GM12878 (cell line): Measurements from ENCODE around the gene RANBP3. TPM values are rescaled to one million over a fixed set of nuclear protein-coding genes. Genes with fewer than 3 reads are reported as not detected.

ENCODE experiments used
- CTCF ChIP-seq, 3 experiments: IDR thresholded peaks in 2 of 3; conservative IDR thresholded peaks in 1 of 3; 2 replicates each; pipeline ENCODE4 v1.5.1; 2011; ENCODE audit warnings: low read depth in 3 of 3, low read length in 3 of 3, mild to moderate bottlenecking in 3 of 3, control low read depth in 2 of 3, moderate library complexity in 2 of 3, inconsistent platforms in 1 of 3, mixed read lengths in 1 of 3; ENCODE audit not compliant: control insufficient read depth in 2 of 3, insufficient read depth in 1 of 3; ENCODE audit errors: extremely low read depth in 1 of 3
- E2F4 ChIP-seq: IDR thresholded peaks from 2 replicates; pipeline ENCODE4 v1.6.1; 2012; ENCODE audit warnings: low read depth, low read length, improper control_type of control experiment
- ESRRA ChIP-seq: IDR thresholded peaks from 2 replicates; pipeline ENCODE4 v1.6.1; 2012; ENCODE audit warnings: mild to moderate bottlenecking, low read length, improper control_type of control experiment
- ETV6 ChIP-seq, 2 experiments: fragments of 450-650 bp in 1 of 2; IDR thresholded peaks in 1 of 2; conservative IDR thresholded peaks in 1 of 2; 2 replicates each; pipeline ENCODE4 v1.6.1; 2014; ENCODE audit warnings: antibody characterized with exemption in 1 of 2, borderline replicate concordance in 1 of 2, low read depth in 1 of 2, mild to moderate bottlenecking in 1 of 2, moderate library complexity in 1 of 2
- HDAC6 ChIP-seq: fragments of 200-600 bp; sonication (generic); IDR thresholded peaks from one replicate; pipeline ENCODE4 v1.8.0; 2017; ENCODE audit warnings: antibody characterized with exemption; ENCODE audit not compliant: unreplicated experiment
- KDM1A ChIP-seq: fragments of 200-600 bp; sonication (generic); IDR thresholded peaks from 2 replicates; pipeline ENCODE4 v1.6.1; 2016; ENCODE audit warnings: borderline replicate concordance
- MTA3 ChIP-seq: IDR thresholded peaks from 2 replicates; pipeline ENCODE4 v1.6.1; 2012; ENCODE audit warnings: low read length, inconsistent platforms, borderline replicate concordance
- MYB ChIP-seq: fragments of 150-350 bp; IDR thresholded peaks from 2 replicates; pipeline ENCODE4 v1.6.1; 2014; ENCODE audit warnings: mild to moderate bottlenecking, low read depth, low read length, borderline replicate concordance
- PML ChIP-seq: IDR thresholded peaks from 2 replicates; pipeline ENCODE4 v1.6.1; 2012; ENCODE audit warnings: low read length, inconsistent platforms
- POLR2AphosphoS2 ChIP-seq: IDR thresholded peaks from 2 replicates; pipeline ENCODE4 v1.6.1; 2011; ENCODE audit warnings: low read depth, mild to moderate bottlenecking, low read length, improper control_type of control experiment, moderate library complexity
- SUPT20H ChIP-seq: IDR thresholded peaks from 2 replicates; pipeline ENCODE4 v1.6.1; 2011; ENCODE audit warnings: low read depth, mild to moderate bottlenecking, low read length, moderate library complexity, borderline replicate concordance; ENCODE audit not compliant: control insufficient read depth
- ZNF384 ChIP-seq: IDR thresholded peaks from 2 replicates; pipeline ENCODE4 v1.6.1; 2012; ENCODE audit warnings: low read depth, mild to moderate bottlenecking, low read length, improper control_type of control experiment, borderline replicate concordance
- polyA plus RNA-seq, 11 experiments: library from polyadenylated mRNA; depleted of rRNA in 4 of 11; unstranded in 6 of 11; stranded (reverse) in 5 of 11; fragments of >200 nt; fragmentation: Nextera tagmentation in 4 of 11; fragmentation: Illumina TruSeq in 1 of 11; extraction: Ambion mirVana in 4 of 11; extraction: Trizol in 1 of 11; gene quantifications; 1 replicate in 1 of 11; 2 replicates in 10 of 11; pipeline versions ENCODE4 v1.2.1 to v1.2.3, GENCODE V29; 2011 to 2016; ENCODE audit warnings: inconsistent platforms in 2 of 11, missing spikeins in 2 of 11, low read depth in 1 of 11
- total RNA-seq, 4 experiments: library from RNA; depleted of rRNA in 3 of 4; stranded (reverse); fragments of >200 nt in 3 of 4; fragmentation: Illumina TruSeq in 1 of 4; extraction: Trizol in 1 of 4; gene quantifications; 2 replicates each; pipeline versions ENCODE4 v1.2.1 to v1.2.3, GENCODE V29; 2013 to 2021
- TF ChIP-seq, protein P1 (sequence below): IDR thresholded peaks from 2 replicates; pipeline ENCODE4 v1.6.1; 2012; ENCODE audit warnings: mild to moderate bottlenecking, low read depth, low read length
- TF ChIP-seq, protein P2 (sequence below): fragments of 450-650 bp; IDR thresholded peaks from 2 replicates; pipeline ENCODE4 v1.6.1; 2017; ENCODE audit warnings: mild to moderate bottlenecking, low read depth, inconsistent platforms; ENCODE audit not compliant: poor library complexity, severe bottlenecking
- TF ChIP-seq, protein P3 (sequence below): IDR thresholded peaks from 2 replicates; pipeline ENCODE4 v1.6.1; 2012; ENCODE audit warnings: low read depth, low read length, improper control_type of control experiment
- TF ChIP-seq, protein P4 (sequence below): fragments of 450-650 bp; IDR thresholded peaks from 2 replicates; pipeline ENCODE4 v1.6.1; 2014; ENCODE audit warnings: mild to moderate bottlenecking

The RANBP3 gene
- total and polyA plus RNA-seq, 10 of the 15 experiments (the other 5 are each of a cell fraction or from before 2014, with no cell fraction given): 1.1 to 81.6 (median 60.0) TPM

DNA sequence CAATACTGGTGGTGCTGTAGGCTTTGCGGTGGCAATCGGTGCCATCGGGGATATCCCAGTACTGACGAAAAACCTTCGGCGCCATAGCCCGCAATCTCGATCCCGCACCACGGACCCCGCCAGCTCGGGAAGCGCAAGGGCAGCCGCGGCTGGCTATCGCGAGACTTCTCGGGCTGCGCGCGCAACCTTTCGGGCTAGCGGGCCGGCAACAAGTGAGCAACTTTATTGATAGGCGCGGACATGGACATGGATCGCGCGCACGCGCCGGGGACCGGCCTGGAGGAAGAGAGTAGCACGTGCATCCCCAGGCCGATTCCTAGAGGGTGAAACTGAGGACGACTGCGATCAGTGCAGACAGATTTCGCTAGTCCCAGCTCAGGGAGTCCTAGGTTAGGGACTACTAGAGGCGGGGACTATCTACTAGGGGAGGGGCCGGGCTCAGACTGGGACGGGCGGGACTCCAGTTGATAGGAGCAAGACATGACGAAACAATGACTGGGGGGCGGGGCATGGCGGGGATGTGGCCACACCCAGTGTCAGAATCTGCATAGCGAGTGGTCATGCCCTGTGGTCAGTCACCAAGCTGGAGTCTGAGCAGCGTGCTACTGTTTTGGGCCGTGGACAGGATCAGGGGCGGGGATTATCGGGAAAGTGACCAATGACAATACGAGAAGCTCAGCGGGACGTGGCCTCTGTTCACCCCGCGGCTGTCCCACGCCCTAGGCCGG, 74.2 kb downstream of the RANBP3 start, which contains the start of gene NDUFA11 (continued):
- TF ChIP-seq SUPT20H (no peak), KDM1A (no peak), MYB (0 out of 2 replicates have a peak, but pooled peaks have one; percentile 31), HDAC6 (no peak), POLR2AphosphoS2 (peak; percentile 88; the same call in 1 of the 2 replicates), CTCF (IDR thresholded peaks at IDR 0.05 in 2 of 3, conservative IDR thresholded peaks at IDR 0.05 in 1 of 3; ENCODE audit: control insufficient read depth in 2 of 3, extremely low read depth in 1 of 3, insufficient read depth in 1 of 3, low read depth in 3 of 3, low read length in 3 of 3) (no peak), ZNF384 (peak; percentile 57; the same call in 1 of the 2 replicates), ETV6 (conservative IDR thresholded peaks at IDR 0.05 in 1 of 2, IDR thresholded peaks at IDR 0.05 in 1 of 2; ENCODE audit: borderline replicate concordance in 1 of 2, low read depth in 1 of 2) (no peak), ESRRA (peak; percentile 26; the same call in 1 of the 2 replicates), E2F4 (no peak), MTA3 (no peak), PML (peak; percentile 85; the same call in 1 of the 2 replicates)
- TF ChIP-seq, protein P1, sequence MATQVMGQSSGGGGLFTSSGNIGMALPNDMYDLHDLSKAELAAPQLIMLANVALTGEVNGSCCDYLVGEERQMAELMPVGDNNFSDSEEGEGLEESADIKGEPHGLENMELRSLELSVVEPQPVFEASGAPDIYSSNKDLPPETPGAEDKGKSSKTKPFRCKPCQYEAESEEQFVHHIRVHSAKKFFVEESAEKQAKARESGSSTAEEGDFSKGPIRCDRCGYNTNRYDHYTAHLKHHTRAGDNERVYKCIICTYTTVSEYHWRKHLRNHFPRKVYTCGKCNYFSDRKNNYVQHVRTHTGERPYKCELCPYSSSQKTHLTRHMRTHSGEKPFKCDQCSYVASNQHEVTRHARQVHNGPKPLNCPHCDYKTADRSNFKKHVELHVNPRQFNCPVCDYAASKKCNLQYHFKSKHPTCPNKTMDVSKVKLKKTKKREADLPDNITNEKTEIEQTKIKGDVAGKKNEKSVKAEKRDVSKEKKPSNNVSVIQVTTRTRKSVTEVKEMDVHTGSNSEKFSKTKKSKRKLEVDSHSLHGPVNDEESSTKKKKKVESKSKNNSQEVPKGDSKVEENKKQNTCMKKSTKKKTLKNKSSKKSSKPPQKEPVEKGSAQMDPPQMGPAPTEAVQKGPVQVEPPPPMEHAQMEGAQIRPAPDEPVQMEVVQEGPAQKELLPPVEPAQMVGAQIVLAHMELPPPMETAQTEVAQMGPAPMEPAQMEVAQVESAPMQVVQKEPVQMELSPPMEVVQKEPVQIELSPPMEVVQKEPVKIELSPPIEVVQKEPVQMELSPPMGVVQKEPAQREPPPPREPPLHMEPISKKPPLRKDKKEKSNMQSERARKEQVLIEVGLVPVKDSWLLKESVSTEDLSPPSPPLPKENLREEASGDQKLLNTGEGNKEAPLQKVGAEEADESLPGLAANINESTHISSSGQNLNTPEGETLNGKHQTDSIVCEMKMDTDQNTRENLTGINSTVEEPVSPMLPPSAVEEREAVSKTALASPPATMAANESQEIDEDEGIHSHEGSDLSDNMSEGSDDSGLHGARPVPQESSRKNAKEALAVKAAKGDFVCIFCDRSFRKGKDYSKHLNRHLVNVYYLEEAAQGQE: no peak
- TF ChIP-seq, protein P2, sequence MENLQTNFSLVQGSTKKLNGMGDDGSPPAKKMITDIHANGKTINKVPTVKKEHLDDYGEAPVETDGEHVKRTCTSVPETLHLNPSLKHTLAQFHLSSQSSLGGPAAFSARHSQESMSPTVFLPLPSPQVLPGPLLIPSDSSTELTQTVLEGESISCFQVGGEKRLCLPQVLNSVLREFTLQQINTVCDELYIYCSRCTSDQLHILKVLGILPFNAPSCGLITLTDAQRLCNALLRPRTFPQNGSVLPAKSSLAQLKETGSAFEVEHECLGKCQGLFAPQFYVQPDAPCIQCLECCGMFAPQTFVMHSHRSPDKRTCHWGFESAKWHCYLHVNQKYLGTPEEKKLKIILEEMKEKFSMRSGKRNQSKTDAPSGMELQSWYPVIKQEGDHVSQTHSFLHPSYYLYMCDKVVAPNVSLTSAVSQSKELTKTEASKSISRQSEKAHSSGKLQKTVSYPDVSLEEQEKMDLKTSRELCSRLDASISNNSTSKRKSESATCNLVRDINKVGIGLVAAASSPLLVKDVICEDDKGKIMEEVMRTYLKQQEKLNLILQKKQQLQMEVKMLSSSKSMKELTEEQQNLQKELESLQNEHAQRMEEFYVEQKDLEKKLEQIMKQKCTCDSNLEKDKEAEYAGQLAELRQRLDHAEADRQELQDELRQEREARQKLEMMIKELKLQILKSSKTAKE: peak; percentile 77
- TF ChIP-seq, protein P3, sequence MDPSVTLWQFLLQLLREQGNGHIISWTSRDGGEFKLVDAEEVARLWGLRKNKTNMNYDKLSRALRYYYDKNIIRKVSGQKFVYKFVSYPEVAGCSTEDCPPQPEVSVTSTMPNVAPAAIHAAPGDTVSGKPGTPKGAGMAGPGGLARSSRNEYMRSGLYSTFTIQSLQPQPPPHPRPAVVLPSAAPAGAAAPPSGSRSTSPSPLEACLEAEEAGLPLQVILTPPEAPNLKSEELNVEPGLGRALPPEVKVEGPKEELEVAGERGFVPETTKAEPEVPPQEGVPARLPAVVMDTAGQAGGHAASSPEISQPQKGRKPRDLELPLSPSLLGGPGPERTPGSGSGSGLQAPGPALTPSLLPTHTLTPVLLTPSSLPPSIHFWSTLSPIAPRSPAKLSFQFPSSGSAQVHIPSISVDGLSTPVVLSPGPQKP: peak; percentile 66; the same call in 1 of the 2 replicates
- TF ChIP-seq, protein P4, sequence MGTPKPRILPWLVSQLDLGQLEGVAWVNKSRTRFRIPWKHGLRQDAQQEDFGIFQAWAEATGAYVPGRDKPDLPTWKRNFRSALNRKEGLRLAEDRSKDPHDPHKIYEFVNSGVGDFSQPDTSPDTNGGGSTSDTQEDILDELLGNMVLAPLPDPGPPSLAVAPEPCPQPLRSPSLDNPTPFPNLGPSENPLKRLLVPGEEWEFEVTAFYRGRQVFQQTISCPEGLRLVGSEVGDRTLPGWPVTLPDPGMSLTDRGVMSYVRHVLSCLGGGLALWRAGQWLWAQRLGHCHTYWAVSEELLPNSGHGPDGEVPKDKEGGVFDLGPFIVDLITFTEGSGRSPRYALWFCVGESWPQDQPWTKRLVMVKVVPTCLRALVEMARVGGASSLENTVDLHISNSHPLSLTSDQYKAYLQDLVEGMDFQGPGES: no peak
